Lower lobe of right lung (tissue), 2 donors: Measurements from ENCODE around the gene SHISA5. TPM values are rescaled to one million over a fixed set of nuclear protein-coding genes. Genes with fewer than 3 reads are reported as not detected.
A peak's percentile ranks its signal among the peaks of the same experiment; 100 is the strongest.
"Not testable (repeated sequence)": the region's sequence is repeated elsewhere in the genome, so short reads cannot be mapped to it uniquely, and the experiment has no call there.

Source experiments
- ATAC-seq, 2 donors: fragments of 200-7000 bp; cut with Tn5 transposase; one replicate each; pipeline ENCODE4 v1.9.1; 2020 to 2022; ENCODE audit warnings: mild to moderate bottlenecking in 2 of 2, moderate library complexity in 2 of 2
- DNase-seq: peaks from one replicate; pipeline ENCODE4 v3.0.0-alpha.2; 2020
- H3K27ac ChIP-seq: fragments of 200-600 bp; one replicate; pipeline ENCODE4 v1.8.0; 2022
- H3K27me3 ChIP-seq: fragments of 200-600 bp; one replicate; pipeline ENCODE4 v1.8.0; 2022; ENCODE audit warnings: low read depth
- H3K36me3 ChIP-seq: fragments of 200-600 bp; one replicate; pipeline ENCODE4 v1.8.0; 2022; ENCODE audit warnings: mild to moderate bottlenecking
- H3K4me1 ChIP-seq: fragments of 200-600 bp; one replicate; pipeline ENCODE4 v1.8.0; 2022
- H3K4me3 ChIP-seq: fragments of 200-600 bp; one replicate; pipeline ENCODE4 v1.8.0; 2022; ENCODE audit warnings: mild to moderate bottlenecking
- H3K9me3 ChIP-seq: fragments of 200-600 bp; one replicate; pipeline ENCODE4 v1.8.0; 2022
- CTCF ChIP-seq: fragments of 200-600 bp; IDR thresholded peaks from one replicate; pipeline ENCODE4 v1.8.0; 2022; ENCODE audit warnings: antibody characterized with exemption, mild to moderate bottlenecking
- intact Hi-C: fragments of 100-400 bp; cut with DNase I; formaldehyde crosslinking; loops from one replicate; pipeline ENCODE4 v1.11.0; 2022
- long read RNA-seq: library from polyadenylated mRNA; unstranded; transcript quantifications from one replicate; pipeline ENCODE4 v2.0.0, GENCODE V29; 2021
- total RNA-seq: library from RNA; stranded (reverse); fragmentation: NEBNext Ultra II Directional; extraction: Animal tissue kit (Norgen Biotek cat#: 25700); gene quantifications from one replicate; pipeline ENCODE4 v1.2.1, GENCODE V29; 2021
- donor health status: DM: no; HTN: yes; CAD: no; lungs with severe emphysema.

SHISA5 gene
- total RNA-seq: 187 TPM
- long read RNA-seq, transcript SHISA5-206 (4 exons, 1,839 nt): major isoform, 197 of 426 reads
- long read RNA-seq, transcript SHISA5-201 (6 exons, 2,369 nt): minor isoform, 137 of 426 reads
- long read RNA-seq, partial matches to known transcripts: 60 of 426 reads
- long read RNA-seq, other reads (novel, unspliced or antisense): 23 of 426 reads

GRCh38 chr3:48504051-48504946, at the start of gene SHISA5:
TSS of gene SHISA5 (minus strand) at chr3:48504174. CDS start at chr3:48504094, 80 bp downstream.
- peak within 1 kb of the TSS; percentile 80 for H3K4me3 ChIP-seq
- H3K27me3 ChIP-seq: no peaks in the 10 kb centered on the region
- ATAC-seq: peak; percentile 89 to 92
- peak; percentile 84 for DNase-seq
- H3K9me3 ChIP-seq: no peaks in the 10 kb centered on the region
- peak within 1 kb of the TSS; percentile 97 for H3K27ac ChIP-seq
- no peak for TF ChIP-seq CTCF
- peaks cover 10% of the 10 kb centered on the region for H3K36me3 ChIP-seq
- H3K4me1 ChIP-seq: peaks cover 36% of the 10 kb centered on the region
- intact Hi-C loops: no loop called here

GRCh38 chr3:48553361-48553760, 49.4 kb upstream of the SHISA5 start:
- no peak for TF ChIP-seq CTCF
- no peaks in the 10 kb centered on the region for H3K9me3 ChIP-seq
- H3K27ac ChIP-seq: peak overlapping the region; percentile 18
- DNase-seq (no peak), ATAC-seq (no peak)
- H3K27me3 ChIP-seq: no peaks in the 10 kb centered on the region
- H3K36me3 ChIP-seq: no peaks in the 10 kb centered on the region
- intact Hi-C loops: loop anchor here (10.0 kb wide), 1 partner anchor 89 kb away; a partner anchor contains a TSS
- peaks cover 30% of the 10 kb centered on the region for H3K4me1 ChIP-seq
- no peak overlapping the region for H3K4me3 ChIP-seq

- H3K36me3 ChIP-seq: peaks cover under 1% of the 10 kb centered on the region
- no peak for TF ChIP-seq CTCF
- no peak for DNase-seq
- peaks cover 19% of the 10 kb centered on the region for H3K4me1 ChIP-seq
- H3K4me3 ChIP-seq: no peak overlapping the region
- no peaks in the 10 kb centered on the region for H3K9me3 ChIP-seq
- no peaks in the 10 kb centered on the region for H3K27me3 ChIP-seq
- no peak for ATAC-seq
- H3K27ac ChIP-seq: peak overlapping the region; percentile 13
- intact Hi-C loops: loop anchor here (10.0 kb wide), 1 partner anchor 88 kb away; a partner anchor contains a TSS
These were observed 48.4 kb upstream of the SHISA5 start for GRCh38 chr3:48552111-48552951.

GRCh38 chr3:48551651-48552050, 47.7 kb upstream of the SHISA5 start:
- not testable (repeated sequence) for ATAC-seq, H3K36me3 ChIP-seq, DNase-seq, H3K9me3 ChIP-seq, H3K4me3 ChIP-seq, H3K27me3 ChIP-seq
- Histone ChIP-seq H3K4me1 (peaks cover 16% of the 10 kb centered on the region), H3K27ac (peak overlapping the region; percentile 13)
- intact Hi-C loops: loop anchor here (10.0 kb wide), 1 partner anchor 87 kb away; a partner anchor contains a TSS

- TF ChIP-seq CTCF: peak; percentile 96
These were observed 45.0 kb upstream of the SHISA5 start for GRCh38 chr3:48548729-48549705.

More at GRCh38 chr3:48548729-48549705, 45.0 kb upstream of the SHISA5 start:
- no peak overlapping the region for H3K4me3 ChIP-seq
- intact Hi-C loops: no loop called here
- H3K4me1 ChIP-seq: peaks cover 7% of the 10 kb centered on the region
- peak; percentile 91 to 92 for ATAC-seq
- peak; percentile 90 for DNase-seq
- H3K27ac ChIP-seq: no peak overlapping the region
- peaks cover 5% of the 10 kb centered on the region for H3K36me3 ChIP-seq
- H3K9me3 ChIP-seq: no peaks in the 10 kb centered on the region
- no peaks in the 10 kb centered on the region for H3K27me3 ChIP-seq
